SK-N-SH (cell line): ENCODE results near the gene CD2AP. TPM values are rescaled to one million over a fixed set of nuclear protein-coding genes. Genes with fewer than 3 reads are reported as not detected.

Experiments
- CTCF ChIA-PET: fragments of 300-600, 350-600 bp; formaldehyde crosslinking; extraction: SDS; loops from one replicate; lab custom pipeline; 2021; lab: Yijun Ruan, JAX
- POLR2A ChIA-PET: fragments of 350-600 bp; sonication (Branson Sonifier 250); formaldehyde crosslinking; extraction: SDS; loops from one replicate; lab custom pipeline; 2020; ENCODE audit warnings: antibody characterized with exemption, inconsistent platforms; lab: Yijun Ruan, JAX
- DNase-seq: peaks from one replicate; pipeline ENCODE4 v3.0.0; 2012
- H2AFZ ChIP-seq: fragments of 200-600 bp; sonication (generic); 2 replicates; pipeline ENCODE4 v1.8.1; 2016; ENCODE audit warnings: antibody characterized with exemption, mild to moderate bottlenecking, low read depth
- H3F3A ChIP-seq: fragments of 200-600 bp; sonication (generic); replicated peaks from 2 replicates; pipeline ENCODE3; 2016; ENCODE audit warnings: antibody characterized with exemption, mild to moderate bottlenecking; ENCODE audit not compliant: insufficient read depth
- H3K27ac ChIP-seq, 2 experiments: fragments of 200-500 bp in 1 of 2; fragments of 200-600 bp in 1 of 2; sonication (Bioruptor generic) in 1 of 2; sonication (generic), shearing (Covaris generic) in 1 of 2; 2 replicates each; pipeline versions ENCODE4 v1.5.1 to v1.6.1; 2014 to 2016; ENCODE audit warnings: low read depth in 2 of 2, inconsistent platforms in 1 of 2, low read length in 1 of 2, mild to moderate bottlenecking in 1 of 2, mixed read lengths in 1 of 2
- H3K27me3 ChIP-seq: fragments of 200-600 bp; sonication (generic), shearing (Covaris generic); 2 replicates; pipeline ENCODE4 v1.6.1; 2016; ENCODE audit warnings: mixed run types; ENCODE audit not compliant: insufficient read depth
- H3K36me3 ChIP-seq, 2 experiments: fragments of 200-500 bp in 1 of 2; fragments of 200-600 bp in 1 of 2; sonication (Bioruptor generic) in 1 of 2; sonication (generic) in 1 of 2; replicated peaks in 1 of 2; 2 replicates each; pipeline versions ENCODE3 to v1.5.1; 2014 to 2016; ENCODE audit warnings: low read length in 1 of 2, mild to moderate bottlenecking in 1 of 2; ENCODE audit not compliant: insufficient read depth in 2 of 2, control insufficient read depth in 1 of 2
- H3K4me1 ChIP-seq, 2 experiments: fragments of 200-500 bp in 1 of 2; fragments of 200-600 bp in 1 of 2; sonication (Bioruptor generic) in 1 of 2; sonication (generic), shearing (Covaris generic) in 1 of 2; 2 replicates each; pipeline versions ENCODE4 v1.5.1 to v1.6.1; 2014 to 2016; ENCODE audit warnings: low read depth in 1 of 2, low read length in 1 of 2, mixed run types in 1 of 2; ENCODE audit not compliant: insufficient read depth in 2 of 2, control insufficient read depth in 1 of 2
- H3K4me2 ChIP-seq: fragments of 200-600 bp; sonication (generic), shearing (Covaris generic); 2 replicates; pipeline ENCODE4 v1.6.1; 2017; ENCODE audit warnings: mixed run types
- H3K4me3 ChIP-seq, 2 experiments: fragments of 200-500 bp in 1 of 2; fragments of 200-600 bp in 1 of 2; sonication (Bioruptor generic) in 1 of 2; sonication (generic), shearing (Covaris generic) in 1 of 2; 2 replicates each; pipeline versions ENCODE4 v1.5.1 to v1.8.1; 2014 to 2016; ENCODE audit warnings: low read depth in 2 of 2, inconsistent platforms in 1 of 2, low read length in 1 of 2, mild to moderate bottlenecking in 1 of 2, mixed read lengths in 1 of 2, moderate library complexity in 1 of 2
- H3K79me2 ChIP-seq: fragments of 200-600 bp; sonication (generic); 2 replicates; pipeline ENCODE4 v1.8.1; 2017; ENCODE audit warnings: mild to moderate bottlenecking; ENCODE audit not compliant: insufficient read depth
- H3K9ac ChIP-seq: fragments of 200-600 bp; sonication (generic); 2 replicates; pipeline ENCODE4 v1.6.1; 2017; ENCODE audit warnings: mixed run types
- H3K9me2 ChIP-seq: fragments of 200-600 bp; sonication (generic); 2 replicates; pipeline ENCODE4 v1.6.1; 2017; ENCODE audit warnings: mixed run types
- H3K9me3 ChIP-seq: fragments of 200-600 bp; sonication (generic); 2 replicates; pipeline ENCODE4 v1.6.1; 2017; ENCODE audit warnings: mixed run types, mild to moderate bottlenecking, moderate library complexity
- H4K20me1 ChIP-seq: fragments of 200-600 bp; sonication (generic); 2 replicates; pipeline ENCODE4 v1.6.1; 2017; ENCODE audit warnings: mild to moderate bottlenecking, mixed run types; ENCODE audit not compliant: insufficient read depth
- FOSL2 ChIP-seq: IDR thresholded peaks from 2 replicates; pipeline ENCODE4 v1.4.0; 2012; ENCODE audit warnings: low read depth, mild to moderate bottlenecking, moderate library complexity, borderline replicate concordance
- GABPA ChIP-seq: IDR thresholded peaks from 2 replicates; pipeline ENCODE4 v1.4.0; 2012; ENCODE audit warnings: low read depth, mild to moderate bottlenecking
- GATA2 ChIP-seq: sonication (generic); formaldehyde crosslinking; IDR thresholded peaks from 2 replicates; pipeline ENCODE4 v1.5.0; 2020; ENCODE audit warnings: mild to moderate bottlenecking, missing genetic modification reagents
- JUND ChIP-seq: IDR thresholded peaks from 2 replicates; pipeline ENCODE4 v1.4.0; 2012
- MEF2A ChIP-seq: IDR thresholded peaks from 2 replicates; pipeline ENCODE4 v1.4.0; 2012; ENCODE audit warnings: low read depth, borderline replicate concordance
- NFIC ChIP-seq: IDR thresholded peaks from 2 replicates; pipeline ENCODE4 v1.4.0; 2012; ENCODE audit warnings: borderline replicate concordance
- RXRA ChIP-seq: IDR thresholded peaks from 2 replicates; pipeline ENCODE4 v1.4.0; 2012; ENCODE audit warnings: low read depth, mild to moderate bottlenecking, borderline replicate concordance
- TAF1 ChIP-seq: IDR thresholded peaks from 2 replicates; pipeline ENCODE4 v1.6.1; 2012; ENCODE audit warnings: low read depth, mild to moderate bottlenecking, low read length, moderate library complexity, borderline replicate concordance
- TCF12 ChIP-seq: IDR thresholded peaks from 2 replicates; pipeline ENCODE4 v1.4.0; 2012
- YY1 ChIP-seq: IDR thresholded peaks from 2 replicates; pipeline ENCODE4 v1.4.0; 2012; ENCODE audit warnings: low read depth, mild to moderate bottlenecking
- WGBS: methylation state at CpG from one replicate; pipeline ENCODE4 v1.1.6; 2017; ENCODE audit warnings: low lambda C conversion rate; 5-methylcytosine and 5-hydroxymethylcytosine counted together
- polyA plus RNA-seq, 3 experiments: library from polyadenylated mRNA; depleted of rRNA; stranded (reverse); fragments of >200 nt; gene quantifications; 2 replicates each; pipeline ENCODE4 v1.2.3, GENCODE V29; 2012
- TF ChIP-seq, protein P1 (sequence below): fragments of 150-350 bp; IDR thresholded peaks from 2 replicates; pipeline ENCODE4 v1.6.1; 2016; ENCODE audit warnings: mild to moderate bottlenecking, low read depth, low read length
- TF ChIP-seq, protein P2 (sequence below): IDR thresholded peaks from 2 replicates; pipeline ENCODE4 v1.4.0; 2012; ENCODE audit warnings: low read depth, borderline replicate concordance

The CD2AP gene
- polyA plus RNA-seq, 1 of the 3 experiments (the other 2 are of a cell fraction): 1.6 TPM

DNA sequence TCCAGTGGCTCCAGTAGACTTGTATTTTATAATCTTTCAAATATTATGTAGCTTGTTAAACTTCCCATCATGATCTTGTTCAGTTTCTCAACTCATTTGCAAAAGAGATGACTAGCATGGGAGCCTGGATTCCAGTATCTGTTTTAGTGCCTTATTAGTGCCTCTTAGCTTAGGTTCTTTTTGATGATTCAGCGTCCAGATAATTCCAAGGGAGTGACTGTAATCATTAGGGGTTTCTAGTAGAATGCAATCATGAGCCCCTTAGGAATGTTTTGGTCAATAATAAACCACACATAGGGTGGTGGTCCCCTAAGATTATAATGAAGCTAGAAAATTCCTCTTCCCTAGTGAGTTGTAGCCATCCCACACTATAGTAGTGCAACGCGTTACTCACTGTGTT is 7.0 kb downstream of the CD2AP start:
- CTCF ChIA-PET: interaction anchor here (1.5 kb wide), 1 partner anchor 9 kb away, joined by 3 read pairs; no protein-coding TSS in a partner anchor
- 0 out of 2 replicates have a peak overlapping the region, but pooled peaks have one; percentile 25 for H3K4me2 ChIP-seq
- TF ChIP-seq, protein P1, sequence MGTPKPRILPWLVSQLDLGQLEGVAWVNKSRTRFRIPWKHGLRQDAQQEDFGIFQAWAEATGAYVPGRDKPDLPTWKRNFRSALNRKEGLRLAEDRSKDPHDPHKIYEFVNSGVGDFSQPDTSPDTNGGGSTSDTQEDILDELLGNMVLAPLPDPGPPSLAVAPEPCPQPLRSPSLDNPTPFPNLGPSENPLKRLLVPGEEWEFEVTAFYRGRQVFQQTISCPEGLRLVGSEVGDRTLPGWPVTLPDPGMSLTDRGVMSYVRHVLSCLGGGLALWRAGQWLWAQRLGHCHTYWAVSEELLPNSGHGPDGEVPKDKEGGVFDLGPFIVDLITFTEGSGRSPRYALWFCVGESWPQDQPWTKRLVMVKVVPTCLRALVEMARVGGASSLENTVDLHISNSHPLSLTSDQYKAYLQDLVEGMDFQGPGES: no peak
- TF ChIP-seq, protein P2, sequence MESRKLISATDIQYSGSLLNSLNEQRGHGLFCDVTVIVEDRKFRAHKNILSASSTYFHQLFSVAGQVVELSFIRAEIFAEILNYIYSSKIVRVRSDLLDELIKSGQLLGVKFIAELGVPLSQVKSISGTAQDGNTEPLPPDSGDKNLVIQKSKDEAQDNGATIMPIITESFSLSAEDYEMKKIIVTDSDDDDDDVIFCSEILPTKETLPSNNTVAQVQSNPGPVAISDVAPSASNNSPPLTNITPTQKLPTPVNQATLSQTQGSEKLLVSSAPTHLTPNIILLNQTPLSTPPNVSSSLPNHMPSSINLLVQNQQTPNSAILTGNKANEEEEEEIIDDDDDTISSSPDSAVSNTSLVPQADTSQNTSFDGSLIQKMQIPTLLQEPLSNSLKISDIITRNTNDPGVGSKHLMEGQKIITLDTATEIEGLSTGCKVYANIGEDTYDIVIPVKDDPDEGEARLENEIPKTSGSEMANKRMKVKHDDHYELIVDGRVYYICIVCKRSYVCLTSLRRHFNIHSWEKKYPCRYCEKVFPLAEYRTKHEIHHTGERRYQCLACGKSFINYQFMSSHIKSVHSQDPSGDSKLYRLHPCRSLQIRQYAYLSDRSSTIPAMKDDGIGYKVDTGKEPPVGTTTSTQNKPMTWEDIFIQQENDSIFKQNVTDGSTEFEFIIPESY: no peak
- TF ChIP-seq GATA2 (CRISPR knock-in tag) (no peak), FOSL2 (peak; percentile 56; the same call in 1 of the 2 replicates), JUND (0 out of 2 replicates have a peak, but pooled peaks have one; percentile 11)
- TF ChIP-seq, all 33 proteins: peak for 2
- Histone ChIP-seq H3K27ac (no peak overlapping the region; a peak in 1 of 4 replicates), H3K9me2 (no peaks in the 10 kb centered on the region), H3K9ac (no peak overlapping the region), H3K9me3 (no peaks in the 10 kb centered on the region; the same call in 1 of the 2 replicates), H3K4me1 (peaks cover 2 to 11% of the 10 kb centered on the region in 2 experiments; a peak in 3 of 4 replicates), H3F3A (no peaks in the 10 kb centered on the region), H4K20me1 (peaks cover 68% of the 10 kb centered on the region), H3K4me3 (no peak overlapping the region), H3K27me3 (no peaks in the 10 kb centered on the region), H2AFZ (no peak overlapping the region), H3K79me2 (peaks cover 77% of the 10 kb centered on the region), H3K36me3 (no peaks in the 10 kb centered on the region)
- WGBS: 74% methylated on average over 3 of the region's 3 CpGs
- no peak for DNase-seq
- POLR2A ChIA-PET: no interaction called here

DNA sequence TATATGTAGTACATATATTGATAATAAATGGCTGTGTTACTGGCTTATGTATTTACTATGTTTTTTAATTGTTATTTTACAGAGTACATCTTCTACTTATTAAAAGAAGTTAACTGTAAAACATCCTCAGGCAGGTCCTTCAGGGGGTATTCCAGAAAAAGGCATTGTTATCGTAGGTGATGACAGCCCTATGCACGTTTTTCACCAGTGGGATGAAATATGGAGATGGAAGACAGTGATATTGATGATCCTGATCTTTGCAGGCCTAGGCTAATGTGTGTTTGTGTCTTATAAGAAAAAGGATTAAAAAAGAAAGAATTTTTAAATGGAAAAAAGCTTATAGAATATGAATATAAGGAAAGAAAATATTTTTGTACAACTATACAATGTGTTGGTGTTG is 7.5 kb downstream of the CD2AP start:
- Histone ChIP-seq H3K4me2 (0 out of 2 replicates have a peak overlapping the region, but pooled peaks have one; percentile 25), H2AFZ (no peak overlapping the region)

More for the DNA sequence above, 7.5 kb downstream of the CD2AP start:
- no peak for DNase-seq
- Histone ChIP-seq H3K27me3 (no peaks in the 10 kb centered on the region), H3K9me3 (no peaks in the 10 kb centered on the region), H3K36me3 (no peaks in the 10 kb centered on the region), H3K27ac (no peak overlapping the region), H3K9ac (no peak overlapping the region), H3K9me2 (no peaks in the 10 kb centered on the region), H4K20me1 (peaks cover 64% of the 10 kb centered on the region), H3K4me3 (no peak overlapping the region), H3K4me1 (peaks cover 2 to 11% of the 10 kb centered on the region in 2 experiments; a peak in 3 of 4 replicates), H3K79me2 (peaks cover 76% of the 10 kb centered on the region), H3F3A (no peaks in the 10 kb centered on the region)
- POLR2A ChIA-PET: no interaction called here
- TF ChIP-seq FOSL2 (no peak), MEF2A (no peak), RXRA (no peak), NFIC (no peak), TAF1 (no peak), YY1 (no peak), TCF12 (no peak), GABPA (no peak)
- CTCF ChIA-PET: interaction anchor here (1.5 kb wide), 1 partner anchor 9 kb away, joined by 3 read pairs; no protein-coding TSS in a partner anchor
- WGBS: 90% methylated on average over 2 of the region's 2 CpGs
